ENCODE data around the gene ANKFY1. TPM values are rescaled to one million over a fixed set of nuclear protein-coding genes. Genes with fewer than 3 reads are reported as not detected.

ANKFY1 gene
- total and polyA plus RNA-seq, 9 of the 15 experiments (the other 6 are each of a cell fraction or from before 2014, with no cell fraction given) = 4.3 to 25.6 (median 12.2) TPM

GRCh38 chr17:4176808-4177472, 86.8 kb downstream of the ANKFY1 start:
- WGBS (ENCODE audit: insufficient coverage, low coverage, missing lambda C conversion rate) = 93% methylated on average over 9 of the region's 12 CpGs
- no peaks in the 10 kb centered on the region for H3K4me1 ChIP-seq (replicated peaks in 1 of 2; ENCODE audit: control insufficient read depth in 2 of 2, insufficient read depth in 2 of 2, low read length in 2 of 2)
- H3K9me1 ChIP-seq (ENCODE audit: control insufficient read depth, insufficient read depth, low read length) = no peaks in the 10 kb centered on the region
- H3K4me3 ChIP-seq = no peak overlapping the region
- DNase-seq (ENCODE audit: extremely low read depth in 1 of 4, low spot score in 3 of 4) (no peak), ATAC-seq (no peak), FAIRE-seq (no peak)
- in situ Hi-C loops (cut with MboI) (no loop called here), intact Hi-C loops (cut with micrococcal nuclease) (no loop called here)
- H2AFZ ChIP-seq (ENCODE audit: low read depth, low read length) = no peak overlapping the region
- peaks cover 89% of the 10 kb centered on the region for H3K36me3 ChIP-seq (ENCODE audit: control insufficient read depth, insufficient read depth, low read length)
- TF ChIP-seq NRF1 (conservative IDR thresholded peaks at IDR 0.05 in 1 of 2, IDR thresholded peaks at IDR 0.05 in 1 of 2) = no peak
- H3K4me2 ChIP-seq (ENCODE audit: insufficient read depth, low read length) = no peak overlapping the region
- no TSS peak for BruUV-seq (replicated peaks)
- H3K9me3 ChIP-seq (replicated peaks; ENCODE audit: control insufficient read depth, insufficient read depth, low read depth, low read length) = no peaks in the 10 kb centered on the region
- ChIA-PET POLR2A (interaction anchor here (0.7 to 1.8 kb wide), 3 partner anchors 14 to 34 kb away, joined by 3 to 4 read pairs (median 4); partner anchors contain the start of gene CYB5D2), CTCF (ENCODE audit: low intra/inter-chr PET ratio) (no interaction called here)
- H3K27ac ChIP-seq (ENCODE audit: extremely low read depth, low read depth, low read length) = no peak overlapping the region
- H3K27me3 ChIP-seq (ENCODE audit: control insufficient read depth in 2 of 2, insufficient read depth in 2 of 2, low read length in 2 of 2) = no peaks in the 10 kb centered on the region
- H4K20me1 ChIP-seq (replicated peaks; ENCODE audit: control insufficient read depth, insufficient read depth, low read length) = no peaks in the 10 kb centered on the region
- H3K9ac ChIP-seq (ENCODE audit: insufficient read depth in 1 of 2, low read depth in 2 of 2, low read length in 2 of 2) = no peak overlapping the region
- H3K79me2 ChIP-seq (ENCODE audit: control insufficient read depth, insufficient read depth, low read length) = no peaks in the 10 kb centered on the region

- ATAC-seq = no peak
- Histone ChIP-seq H3K27me3 (ENCODE audit: control insufficient read depth in 2 of 2, insufficient read depth in 2 of 2, low read length in 2 of 2) (no peaks in the 10 kb centered on the region), H3K4me3 (no peak overlapping the region), H4K20me1 (replicated peaks; ENCODE audit: control insufficient read depth, insufficient read depth, low read length) (no peaks in the 10 kb centered on the region), H3K9me3 (replicated peaks; ENCODE audit: control insufficient read depth, insufficient read depth, low read depth, low read length) (no peaks in the 10 kb centered on the region), H3K9ac (ENCODE audit: insufficient read depth in 1 of 2, low read depth in 2 of 2, low read length in 2 of 2) (no peak overlapping the region), H3K9me1 (ENCODE audit: control insufficient read depth, insufficient read depth, low read length) (no peaks in the 10 kb centered on the region), H3K4me2 (ENCODE audit: insufficient read depth, low read length) (no peak overlapping the region), H3K4me1 (replicated peaks in 1 of 2; ENCODE audit: control insufficient read depth in 2 of 2, insufficient read depth in 2 of 2, low read length in 2 of 2) (no peaks in the 10 kb centered on the region), H3K36me3 (ENCODE audit: control insufficient read depth, insufficient read depth, low read length) (peaks cover 89% of the 10 kb centered on the region; the same call in 2 of the 3 replicates), H3K79me2 (ENCODE audit: control insufficient read depth, insufficient read depth, low read length) (no peaks in the 10 kb centered on the region), H2AFZ (ENCODE audit: low read depth, low read length) (no peak overlapping the region), H3K27ac (ENCODE audit: extremely low read depth, low read depth, low read length) (no peak overlapping the region)
- ChIA-PET POLR2A (interaction anchor here (0.7 to 1.8 kb wide), 3 partner anchors 10 to 15 kb away, joined by 3 to 4 read pairs (median 4); no protein-coding TSS in a partner anchor), CTCF (ENCODE audit: low intra/inter-chr PET ratio) (no interaction called here)
- TF ChIP-seq PPARD (CRISPR knock-in tag; IDR thresholded peaks at IDR 0.05) (no peak), NFIC (IDR thresholded peaks at IDR 0.05) (no peak)
- no TSS peak for BruUV-seq (replicated peaks)
- intact Hi-C loops (cut with micrococcal nuclease) = no loop called here
- no peak for FAIRE-seq
- 89% methylated on average over 20 of the region's 25 CpGs for WGBS (ENCODE audit: insufficient coverage, low coverage, missing lambda C conversion rate)
- DNase-seq (ENCODE audit: extremely low read depth in 1 of 4, low spot score in 3 of 4) = no peak
- in situ Hi-C loops (cut with MboI) = no loop called here
Observed at GRCh38 chr17:4175921-4176807, 87.6 kb downstream of the ANKFY1 start.

All from K562 (cell line).